ENCODE measurements around the gene NFIA.
A peak's percentile ranks its signal among the peaks of the same experiment; 100 is the strongest.

Gene NFIA

GRCh38 chr1:61208831-61209230 lies 126.5 kb downstream of the NFIA start:
- H3K4me3 ChIP-seq (replicated peaks in 1 of 2; ENCODE audit: low read depth in 2 of 2, low read length in 2 of 2), result no peak overlapping the region
- DNase-seq (ENCODE audit: low read depth in 2 of 2), result no peak
- no peak for TF ChIP-seq CTCF (IDR thresholded peaks at IDR 0.05; ENCODE audit: low read depth, low read length)

GRCh38 chr1:61210435-61211154 lies 128.2 kb downstream of the NFIA start:
- H3K4me3 ChIP-seq (replicated peaks in 1 of 2; ENCODE audit: low read depth in 2 of 2, low read length in 2 of 2), result no peak overlapping the region
- TF ChIP-seq CTCF (IDR thresholded peaks at IDR 0.05; ENCODE audit: low read depth, low read length), result no peak
- DNase-seq (ENCODE audit: low read depth in 2 of 2), result no peak

- no peak overlapping the region for H3K4me3 ChIP-seq (replicated peaks in 1 of 2; ENCODE audit: low read depth in 2 of 2, low read length in 2 of 2)
- DNase-seq (ENCODE audit: low read depth in 2 of 2), result no peak
Measured at GRCh38 chr1:61213245-61214011, 131.1 kb downstream of the NFIA start.

GRCh38 chr1:61215119-61215518 lies 132.8 kb downstream of the NFIA start:
- peak in 1 of 2 donors; percentile 31 for DNase-seq (ENCODE audit: low read depth in 2 of 2)
- H3K4me3 ChIP-seq (replicated peaks in 1 of 2; ENCODE audit: low read depth in 2 of 2, low read length in 2 of 2), result no peak overlapping the region
- no peak for TF ChIP-seq CTCF (IDR thresholded peaks at IDR 0.05; ENCODE audit: low read depth, low read length)

More at GRCh38 chr1:61213245-61214011, 131.1 kb downstream of the NFIA start:
- TF ChIP-seq CTCF (IDR thresholded peaks at IDR 0.05; ENCODE audit: low read depth, low read length), result no peak

GRCh38 chr1:61215676-61216289 lies 133.4 kb downstream of the NFIA start:
- DNase-seq (ENCODE audit: low read depth in 2 of 2), result no peak
- H3K4me3 ChIP-seq (replicated peaks in 1 of 2; ENCODE audit: low read depth in 2 of 2, low read length in 2 of 2), result no peak overlapping the region
- TF ChIP-seq CTCF (IDR thresholded peaks at IDR 0.05; ENCODE audit: low read depth, low read length), result no peak

- no peak for DNase-seq (ENCODE audit: low read depth in 2 of 2)
- H3K4me3 ChIP-seq (replicated peaks in 1 of 2; ENCODE audit: low read depth in 2 of 2, low read length in 2 of 2), result no peak overlapping the region
- TF ChIP-seq CTCF (IDR thresholded peaks at IDR 0.05; ENCODE audit: low read depth, low read length), result no peak
Measured at GRCh38 chr1:61220536-61220935, 138.2 kb downstream of the NFIA start.
